Panc1 (cell line): ENCODE data around the gene FYN.

Source experiments
- CTCF ChIP-seq: fragments of 450-650 bp; IDR thresholded peaks from 2 replicates; pipeline ENCODE4 v1.5.1; 2017; ENCODE audit warnings: mild to moderate bottlenecking
- POLR2AphosphoS5 ChIP-seq: IDR thresholded peaks from 2 replicates; pipeline ENCODE4 v1.6.1; 2012; ENCODE audit warnings: mild to moderate bottlenecking, low read depth, low read length, moderate library complexity
- REST ChIP-seq, 2 experiments: IDR thresholded peaks; 2 replicates each; pipeline ENCODE4 v1.6.1; 2011 to 2012; ENCODE audit warnings: low read depth in 2 of 2, control low read depth in 1 of 2, low read length in 1 of 2, mild to moderate bottlenecking in 1 of 2, moderate library complexity in 1 of 2; ENCODE audit not compliant: insufficient read depth in 1 of 2
- SIN3A ChIP-seq: IDR thresholded peaks from 2 replicates; pipeline ENCODE4 v1.6.1; 2012; ENCODE audit warnings: low read depth, mild to moderate bottlenecking, low read length, moderate library complexity, borderline replicate concordance; ENCODE audit not compliant: insufficient read depth
- TCF7L2 ChIP-seq: IDR thresholded peaks from 2 replicates; pipeline ENCODE4 v1.6.1; 2011; ENCODE audit warnings: mild to moderate bottlenecking, low read depth, low read length, inconsistent platforms

GRCh38 chr6:111769365-111770152 lies 103.7 kb downstream of the FYN start:
- TF ChIP-seq POLR2AphosphoS5 (no peak), CTCF (no peak), REST (IDR thresholded peaks at IDR 0.05; ENCODE audit: insufficient read depth in 1 of 2, low read depth in 2 of 2, low read length in 1 of 2) (no peak), SIN3A (no peak), TCF7L2 (no peak)
